ENCODE data around the gene FASN. TPM values are rescaled to one million over a fixed set of nuclear protein-coding genes. Genes with fewer than 3 reads are reported as not detected.

FASN gene
- total RNA-seq, 2 donors from 2014 or later, result 89.0 to 171 TPM

Other genes with a start within 250 kb of the FASN start
- gene P4HB, start 237.7 kb downstream of the FASN start, total RNA-seq, result 100 to 1,000 TPM; 560 to 669 TPM
- 100 to 1,000 TPM; 447 to 500 TPM for gene ARHGDIA, start 226.9 kb downstream of the FASN start, total RNA-seq
- gene ALYREF, start 206.7 kb downstream of the FASN start, total RNA-seq, result 10 to 100 TPM; 43.9 to 69.8 TPM
- 10 to 100 TPM; 83.6 to 88.6 TPM for gene ANAPC11, start 206.5 kb downstream of the FASN start, total RNA-seq
- under 1 TPM in 1 of 2 donors, not detected in 1; 0.11 TPM for gene NPB, start 196.0 kb downstream of the FASN start, total RNA-seq
- gene PCYT2, start 186.8 kb downstream of the FASN start, total RNA-seq, result 10 to 100 TPM; 49.9 to 68.9 TPM
- gene SIRT7, start 180.1 kb downstream of the FASN start, total RNA-seq, result 10 to 100 TPM; 63.2 to 67.5 TPM
- gene MAFG, start 170.5 kb downstream of the FASN start, total RNA-seq, result 10 to 100 TPM; 17.8 to 19.7 TPM
- 10 to 100 TPM; 40.2 to 55.6 TPM for gene PYCR1, start 160.9 kb downstream of the FASN start, total RNA-seq
- gene MYADML2, start 151.0 kb downstream of the FASN start, total RNA-seq, result under 1 TPM in 1 of 2 donors, not detected in 1; 0.17 TPM
- gene NOTUM, start 137.0 kb downstream of the FASN start, total RNA-seq, result not detected
- gene ASPSCR1, start 120.6 kb downstream of the FASN start, total RNA-seq, result 10 to 100 TPM; 29.8 to 35.9 TPM
- gene CENPX, start 75.4 kb downstream of the FASN start, total RNA-seq, result 100 to 1,000 TPM in 1 of 2 donors, 10 to 100 TPM in 1; 83.3 to 127 TPM
- gene LRRC45, start 74.9 kb downstream of the FASN start, total RNA-seq, result 10 to 100 TPM; 14.2 to 20.8 TPM
- gene RAC3, start 66.6 kb downstream of the FASN start, total RNA-seq, result 1 to 10 TPM; 4.2 to 9.0 TPM
- gene DCXR, start 60.5 kb downstream of the FASN start, total RNA-seq, result 100 to 1,000 TPM; 111 to 137 TPM
- gene RFNG, start 46.4 kb downstream of the FASN start, total RNA-seq, result 10 to 100 TPM; 31.5 to 32.3 TPM
- gene GPS1, start 46.3 kb downstream of the FASN start, total RNA-seq, result 10 to 100 TPM; 80.7 to 87.4 TPM
- 100 to 1,000 TPM; 127 to 146 TPM for gene DUS1L, start 32.4 kb downstream of the FASN start, total RNA-seq
- 10 to 100 TPM; 29.6 to 53.4 TPM for gene CCDC57, start 114.6 kb upstream of the FASN start, total RNA-seq
- 100 to 1,000 TPM; 112 to 168 TPM for gene SLC16A3, start 130.8 kb upstream of the FASN start, total RNA-seq
- gene CSNK1D, start 175.5 kb upstream of the FASN start, total RNA-seq, result 100 to 1,000 TPM; 165 to 166 TPM
- gene CD7, start 219.4 kb upstream of the FASN start, total RNA-seq, result 10 to 100 TPM in 1 of 2 donors, 1 to 10 TPM in 1; 5.2 to 10.0 TPM
- gene SECTM1, start 235.5 kb upstream of the FASN start, total RNA-seq, result 100 to 1,000 TPM in 1 of 2 donors, 10 to 100 TPM in 1; 78.5 to 127 TPM